Left ventricle myocardium inferior (tissue), 1 donor: ENCODE measurements around the gene GSK3B. TPM values are rescaled to one million over a fixed set of nuclear protein-coding genes. Genes with fewer than 3 reads are reported as not detected.

ENCODE experiments used
- DNase-seq: peaks from one replicate; pipeline ENCODE4 v3.0.0-alpha.2; 2020
- H3K27ac ChIP-seq: fragments of 200-600 bp; replicated peaks from 2 replicates; pipeline ENCODE4 v1.8.0; 2021
- H3K27me3 ChIP-seq: fragments of 200-600 bp; 2 replicates; pipeline ENCODE4 v1.8.0; 2021; ENCODE audit warnings: low read depth
- H3K36me3 ChIP-seq: fragments of 200-600 bp; 2 replicates; pipeline ENCODE4 v1.8.0; 2021
- H3K4me1 ChIP-seq: fragments of 200-600 bp; 2 replicates; pipeline ENCODE4 v1.8.0; 2021
- H3K4me3 ChIP-seq: fragments of 200-600 bp; 2 replicates; pipeline ENCODE4 v1.8.0; 2021; ENCODE audit warnings: mild to moderate bottlenecking, moderate library complexity
- H3K9me3 ChIP-seq: fragments of 200-600 bp; replicated peaks from 2 replicates; pipeline ENCODE4 v1.8.0; 2021
- CTCF ChIP-seq: fragments of 200-600 bp; IDR thresholded peaks from 2 replicates; pipeline ENCODE4 v1.8.0; 2021; ENCODE audit warnings: antibody characterized with exemption, mild to moderate bottlenecking, borderline replicate concordance
- intact Hi-C: fragments of 100-400 bp; cut with micrococcal nuclease; formaldehyde crosslinking; loops from one replicate; pipeline ENCODE4 v1.11.0; 2022
- total RNA-seq: library from RNA; stranded (reverse); fragmentation: NEBNext Ultra II Directional; extraction: Animal tissue kit (Norgen Biotek cat#: 25700); gene quantifications from one replicate; pipeline ENCODE4 v1.2.1, GENCODE V29; 2021
- donor health status: DM: no; HTN: yes; CAD: no; lungs with severe emphysema.

Gene GSK3B
- total RNA-seq, 1 donor from 2014 or later: 42.5 TPM

DNA sequence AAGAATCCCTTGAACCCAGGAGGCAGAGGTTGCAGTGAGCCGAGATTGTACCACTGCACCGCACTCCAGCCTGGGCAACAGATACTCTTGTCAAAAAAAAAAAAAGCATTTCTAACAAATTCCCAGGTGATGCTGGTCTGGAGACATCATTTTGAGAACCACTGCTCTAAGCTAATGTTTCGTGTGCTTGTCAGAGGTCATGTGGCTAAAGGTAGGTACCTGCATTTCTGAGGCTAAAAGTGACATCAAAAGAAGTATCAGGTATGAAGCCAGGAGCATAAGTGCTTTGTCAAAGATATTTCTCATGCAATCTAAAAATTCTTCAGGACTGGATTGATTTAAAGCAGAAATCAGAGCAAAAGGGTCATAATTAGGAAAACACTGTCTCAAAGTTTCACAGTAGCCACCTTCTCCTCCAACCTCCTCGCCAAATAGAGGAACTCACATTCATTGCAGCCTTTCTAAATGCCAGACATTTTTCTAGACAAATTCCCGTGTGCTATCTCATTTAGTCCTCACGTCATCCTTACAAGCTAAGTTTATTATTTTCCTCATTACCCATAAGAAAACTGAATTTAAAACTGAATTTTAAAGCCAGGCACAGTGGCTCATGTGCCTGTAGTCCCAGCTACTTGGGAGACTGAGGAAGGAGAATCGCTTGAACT is 25.7 kb upstream of the GSK3B start:
- TF ChIP-seq CTCF: no peak
- DNase-seq: no peak
- intact Hi-C loops: no loop called here

GRCh38 chr3:120114981-120115380 is 20.7 kb upstream of the GSK3B start:
- no peaks in the 10 kb centered on the region for H3K36me3 ChIP-seq
- H3K27me3 ChIP-seq: no peaks in the 10 kb centered on the region
- TF ChIP-seq CTCF: no peak
- intact Hi-C loops: no loop called here
- peaks cover 10% of the 10 kb centered on the region for H3K9me3 ChIP-seq
- no peak overlapping the region for H3K27ac ChIP-seq
- DNase-seq: no peak
- H3K4me3 ChIP-seq: no peak overlapping the region
- H3K4me1 ChIP-seq: no peaks in the 10 kb centered on the region

More for the DNA sequence above, 25.7 kb upstream of the GSK3B start:
- Histone ChIP-seq H3K4me3 (no peak overlapping the region), H3K27ac (no peak overlapping the region), H3K9me3 (peaks cover 10% of the 10 kb centered on the region), H3K4me1 (no peaks in the 10 kb centered on the region), H3K36me3 (no peaks in the 10 kb centered on the region), H3K27me3 (no peaks in the 10 kb centered on the region)

DNA sequence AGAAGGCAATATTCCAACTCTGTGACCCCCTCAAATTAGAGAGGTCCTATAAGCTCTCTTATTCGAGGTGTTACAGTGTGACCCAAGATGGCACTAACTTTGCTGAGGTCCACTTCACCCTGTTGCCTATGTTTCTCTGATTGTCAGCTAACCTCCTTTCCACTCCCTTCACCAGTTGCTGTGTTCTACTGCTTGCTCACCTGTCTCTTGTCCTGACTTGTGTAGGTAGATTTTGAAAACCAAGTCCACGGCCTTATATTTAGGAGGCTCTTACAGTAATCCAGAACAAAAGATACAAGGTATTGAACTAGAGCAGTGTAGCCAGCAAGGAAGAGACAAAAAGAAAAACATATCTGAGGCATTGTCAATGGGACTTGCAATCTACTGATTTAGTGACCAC is 20.1 kb upstream of the GSK3B start:
- no peak overlapping the region for H3K27ac ChIP-seq
- no peak overlapping the region for H3K4me3 ChIP-seq
- H3K4me1 ChIP-seq: no peaks in the 10 kb centered on the region
- no peaks in the 10 kb centered on the region for H3K27me3 ChIP-seq
- intact Hi-C loops: no loop called here
- H3K36me3 ChIP-seq: no peaks in the 10 kb centered on the region
- DNase-seq: no peak
- peaks cover 10% of the 10 kb centered on the region for H3K9me3 ChIP-seq
- TF ChIP-seq CTCF: no peak

DNA sequence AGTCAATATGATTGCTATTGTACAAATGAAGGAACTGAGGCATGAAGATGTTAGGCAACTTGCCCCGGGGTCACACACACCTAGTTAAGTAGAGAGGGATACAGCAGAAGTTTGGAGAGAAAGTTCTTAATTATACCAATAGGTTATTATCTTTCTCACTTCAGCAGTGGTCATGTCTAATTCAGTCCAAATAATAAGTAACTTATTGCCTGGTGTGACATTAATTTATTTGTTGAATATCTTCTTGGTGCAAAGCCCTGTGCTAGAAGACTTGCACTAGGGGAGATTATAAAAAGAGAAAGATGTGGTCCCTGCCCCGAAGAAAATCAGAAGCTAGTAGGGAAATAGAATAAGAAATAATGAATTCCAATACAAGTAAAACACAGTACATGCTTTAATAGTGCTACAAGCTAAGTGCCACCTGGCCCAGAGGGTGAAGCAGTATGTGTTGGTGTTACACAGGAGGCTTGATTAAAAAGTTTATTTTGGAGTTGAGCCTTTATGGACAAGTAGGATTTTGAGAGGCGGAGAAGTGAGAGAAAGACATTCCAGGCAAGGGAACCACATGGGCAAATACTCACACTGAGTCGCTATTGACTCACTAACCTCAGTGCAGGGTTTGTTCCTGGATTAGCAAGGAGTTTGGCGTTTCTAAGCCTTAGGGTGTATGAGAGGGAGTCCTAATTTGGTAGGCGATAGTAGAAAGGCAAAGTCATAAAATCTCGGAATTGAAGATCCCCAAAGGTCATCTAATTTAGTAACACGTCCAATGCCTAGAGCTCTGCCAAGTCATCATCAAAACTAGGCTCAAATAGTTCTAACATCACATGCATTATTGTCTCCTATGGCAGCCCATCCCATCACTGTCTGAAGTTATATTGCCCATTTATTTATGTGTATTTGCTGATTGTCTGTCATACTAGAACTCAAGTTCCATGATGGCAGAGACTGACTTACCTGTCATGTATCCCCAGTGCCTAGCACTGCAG is 19.2 kb upstream of the GSK3B start:
- no peak overlapping the region for H3K4me3 ChIP-seq
- intact Hi-C loops: no loop called here
- H3K4me1 ChIP-seq: no peaks in the 10 kb centered on the region
- H3K27ac ChIP-seq: no peak overlapping the region
- no peaks in the 10 kb centered on the region for H3K36me3 ChIP-seq
- no peaks in the 10 kb centered on the region for H3K27me3 ChIP-seq
- no peak for DNase-seq
- H3K9me3 ChIP-seq: peaks cover 10% of the 10 kb centered on the region
- no peak for TF ChIP-seq CTCF

DNA sequence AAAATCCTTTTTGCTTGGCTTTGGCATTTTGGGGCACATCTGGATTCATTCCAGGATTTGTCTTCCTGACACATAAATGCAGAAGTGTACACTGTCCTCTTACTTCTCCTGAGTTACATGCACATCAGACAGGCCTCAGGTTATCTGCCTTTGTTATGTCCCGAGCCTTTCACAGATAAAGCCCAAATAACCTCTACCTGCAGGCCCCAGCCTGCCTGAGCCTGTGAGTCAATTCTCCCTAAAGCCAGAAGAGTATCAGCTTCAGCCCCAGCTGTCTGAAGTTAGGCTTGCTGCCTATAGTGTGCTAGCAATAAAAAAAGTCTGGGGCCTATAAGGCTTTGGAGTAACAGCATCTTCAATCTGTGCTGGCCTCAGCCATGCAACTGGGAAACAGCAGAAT is 17.7 kb upstream of the GSK3B start:
- Histone ChIP-seq H3K4me1 (no peaks in the 10 kb centered on the region), H3K9me3 (peaks cover 8% of the 10 kb centered on the region), H3K36me3 (no peaks in the 10 kb centered on the region), H3K4me3 (no peak overlapping the region), H3K27ac (no peak overlapping the region), H3K27me3 (no peaks in the 10 kb centered on the region)
- DNase-seq: no peak
- TF ChIP-seq CTCF: no peak
- intact Hi-C loops: no loop called here
